HG02852 (cell line): ENCODE data around the gene LPIN1.
"Not testable (repeated sequence)": the region's sequence is repeated elsewhere in the genome, so short reads cannot be mapped to it uniquely, and the experiment has no call there.

ENCODE experiments used
- ATAC-seq: cut with Tn5 transposase; IDR thresholded peaks from one replicate; pipeline ENCODE4 v1.9.1; 2021; ENCODE audit warnings: mild to moderate bottlenecking, moderate library complexity; ENCODE audit not compliant: unreplicated experiment

LPIN1 gene

DNA sequence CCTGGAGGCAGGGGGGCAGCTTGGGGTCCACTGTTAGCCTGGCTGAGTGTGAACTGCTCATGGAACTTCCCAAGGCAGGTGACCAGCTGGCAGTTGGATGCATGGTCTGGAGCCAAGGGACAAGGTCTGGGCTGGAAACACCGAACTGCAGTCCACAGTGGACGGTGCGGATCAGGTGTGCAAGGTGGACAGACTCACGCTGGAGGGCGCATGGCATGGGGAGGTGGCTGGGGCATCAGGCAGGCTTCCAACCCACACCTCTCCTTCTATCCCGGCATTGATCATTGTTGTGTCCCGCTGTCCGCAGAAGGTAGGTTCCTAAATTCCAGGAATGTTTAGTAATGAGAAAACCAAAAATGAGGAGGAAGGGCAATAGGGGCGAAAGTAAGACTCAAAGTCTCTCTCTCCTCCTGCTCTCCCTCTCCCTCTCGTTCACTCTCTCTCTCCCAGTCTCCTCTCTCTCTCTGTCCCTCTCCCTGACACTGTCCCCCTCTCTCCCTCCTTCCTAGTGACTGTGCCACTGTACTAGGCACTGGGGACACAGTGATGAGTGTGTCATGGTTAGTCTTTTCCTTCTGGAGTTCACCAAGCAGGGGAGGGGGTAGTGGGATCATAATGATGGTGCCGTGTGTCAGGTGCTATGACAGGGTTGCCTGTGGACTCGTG lies 30.3 kb upstream of the LPIN1 start:
- ATAC-seq = no peak

DNA sequence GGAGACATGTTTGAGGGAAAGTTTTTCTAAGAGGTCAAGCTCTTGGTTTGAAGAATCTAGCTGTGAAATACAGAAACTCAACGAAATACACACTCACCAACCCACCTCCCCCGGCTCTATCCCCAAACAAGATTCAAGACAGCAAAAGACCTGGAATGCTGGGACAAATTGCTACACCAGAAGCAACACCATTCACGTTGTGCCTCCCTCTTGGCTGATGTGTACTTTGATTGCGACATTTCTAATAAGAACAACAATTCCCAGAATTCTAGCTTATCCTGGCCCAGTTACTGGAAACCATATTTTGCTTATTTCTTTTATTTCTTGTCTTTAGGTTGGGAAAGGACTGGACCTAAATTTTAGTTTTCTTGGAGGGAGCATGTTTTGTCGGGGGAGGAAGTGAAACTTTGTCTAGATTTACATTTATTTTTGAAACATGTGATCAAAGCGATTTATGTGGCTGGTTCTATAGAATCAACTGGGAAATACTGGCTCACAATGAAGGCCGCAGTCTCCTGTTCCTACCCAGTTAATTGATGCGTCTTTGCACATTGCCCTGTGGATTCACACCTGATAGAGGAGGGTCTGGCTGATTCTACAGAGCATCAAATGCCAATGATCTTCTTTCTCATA lies 29.6 kb upstream of the LPIN1 start:
- no peak for ATAC-seq

- no peak for ATAC-seq
Observed at GRCh38 chr2:11717623-11718022, 28.8 kb upstream of the LPIN1 start.

- no peak for ATAC-seq
Observed at GRCh38 chr2:11718606-11719005, 27.8 kb upstream of the LPIN1 start.

- no peak for ATAC-seq
Observed at GRCh38 chr2:11719230-11719977, 27.0 kb upstream of the LPIN1 start.

DNA sequence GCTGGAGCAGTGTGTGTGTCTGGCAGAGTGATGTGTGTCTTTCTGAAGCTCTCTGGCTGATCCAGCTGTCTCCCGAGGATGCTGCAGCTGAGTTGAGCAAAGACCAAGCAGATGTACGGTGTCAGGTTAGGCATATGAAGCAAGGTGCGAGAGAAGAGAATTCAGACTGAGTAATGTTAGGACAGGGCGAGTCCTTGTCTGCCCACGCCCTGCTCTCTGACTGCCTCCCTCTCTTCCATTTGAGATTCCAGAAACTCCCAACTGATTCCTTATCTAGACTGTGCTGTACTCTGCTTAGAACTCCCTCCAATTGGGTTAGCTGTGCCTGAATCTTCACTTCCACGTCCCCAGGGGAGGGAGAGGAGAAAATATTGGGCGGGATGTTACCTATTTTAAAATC lies 25.7 kb upstream of the LPIN1 start:
- no peak for ATAC-seq

DNA sequence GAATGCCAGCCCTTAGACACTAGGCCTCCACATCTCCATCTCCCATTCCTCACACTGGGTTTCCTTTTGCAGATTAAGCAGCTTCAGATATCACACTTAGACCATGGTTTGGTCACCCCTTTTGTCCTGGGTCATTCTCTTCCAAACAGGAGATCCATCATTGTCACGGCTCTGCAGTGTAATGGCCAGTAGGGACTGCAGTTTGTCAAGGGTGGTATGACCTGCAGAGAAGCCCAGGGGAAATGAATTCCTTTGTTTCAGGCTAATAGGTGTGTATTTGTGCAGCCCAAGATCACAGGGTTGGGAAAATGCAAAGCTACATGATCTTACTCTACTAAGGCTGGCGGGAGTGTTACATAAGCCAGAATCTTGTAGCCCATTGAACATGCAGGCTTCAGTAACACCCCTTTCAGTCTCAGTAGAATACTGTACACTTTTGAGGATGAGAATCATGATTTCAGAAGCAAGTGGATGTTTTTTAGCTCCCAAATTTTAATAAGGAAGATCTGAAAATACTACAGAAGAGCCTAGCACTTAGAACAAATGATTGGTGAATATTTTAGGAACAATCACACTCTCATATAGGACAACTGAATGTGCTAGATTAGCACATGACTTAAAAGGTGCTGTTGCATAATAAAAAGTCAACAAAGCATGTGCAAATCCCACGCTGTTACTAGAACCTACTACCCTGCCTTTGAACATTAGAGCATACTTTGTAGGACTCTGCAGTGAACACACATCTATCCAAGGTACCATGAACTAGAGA lies 24.0 kb upstream of the LPIN1 start:
- no peak for ATAC-seq

DNA sequence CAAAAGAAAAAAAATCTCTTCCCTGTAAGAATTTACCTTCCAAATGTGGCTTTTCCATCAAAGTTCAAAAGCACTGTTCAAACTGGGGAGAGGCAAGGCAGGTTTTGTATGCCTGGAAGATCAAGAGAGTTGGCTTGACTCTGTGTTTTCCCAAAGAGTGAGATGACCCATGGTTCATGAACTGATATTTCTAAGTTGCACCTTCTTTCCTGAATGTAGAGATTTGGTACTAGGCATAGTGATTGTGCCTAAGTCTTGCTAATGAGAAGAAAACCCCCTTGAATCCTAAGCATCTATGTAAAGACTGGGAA lies 23.4 kb upstream of the LPIN1 start:
- no peak for ATAC-seq

GRCh38 chr2:11724151-11724550 lies 22.3 kb upstream of the LPIN1 start:
- ATAC-seq = no peak

DNA sequence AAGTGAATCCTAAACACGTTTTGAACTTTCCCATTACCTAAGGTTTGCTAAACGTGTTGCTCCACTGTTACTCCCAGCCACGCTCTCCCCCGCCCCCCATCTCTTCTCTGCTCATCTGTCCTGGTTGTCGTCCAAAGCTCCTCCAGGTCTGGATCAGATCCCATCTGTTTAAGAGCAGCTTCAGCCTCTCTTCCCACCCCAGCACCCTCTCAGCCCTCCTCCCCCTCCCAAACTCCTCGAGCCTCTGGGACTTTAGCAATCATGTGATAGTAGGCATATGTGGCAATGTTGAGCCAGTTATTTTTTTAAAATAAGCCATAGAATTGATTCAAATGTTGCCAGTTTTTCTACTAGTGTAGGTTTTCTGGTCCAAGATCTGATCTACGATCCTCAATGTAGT lies 20.0 kb upstream of the LPIN1 start:
- no peak for ATAC-seq

- ATAC-seq = no peak
Observed at GRCh38 chr2:11729362-11730212, 16.8 kb upstream of the LPIN1 start.

- not testable (repeated sequence) for ATAC-seq
Observed at GRCh38 chr2:11731214-11731984, 15.0 kb upstream of the LPIN1 start.

DNA sequence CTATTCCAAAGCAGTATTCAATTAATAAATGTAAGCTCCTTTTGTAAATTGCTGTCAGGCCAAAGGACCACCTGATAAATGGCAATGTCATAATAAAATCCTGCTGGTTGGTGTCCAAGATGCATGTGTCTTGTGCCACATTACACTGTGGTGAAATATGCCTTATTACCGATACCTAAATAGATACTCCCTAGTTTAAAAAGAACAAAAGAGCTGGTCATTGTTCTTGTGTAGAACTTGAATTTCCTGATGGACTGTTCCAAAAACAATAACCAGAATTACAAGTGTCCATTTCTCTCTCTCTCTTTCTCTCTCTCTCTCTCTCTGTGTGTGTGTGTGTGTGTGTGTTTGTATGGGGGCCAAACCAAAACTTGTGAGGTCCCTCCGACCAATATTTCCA lies 13.8 kb upstream of the LPIN1 start:
- no peak for ATAC-seq

- not testable (repeated sequence) for ATAC-seq
Observed at GRCh38 chr2:11737852-11738251, 8.6 kb upstream of the LPIN1 start.

DNA sequence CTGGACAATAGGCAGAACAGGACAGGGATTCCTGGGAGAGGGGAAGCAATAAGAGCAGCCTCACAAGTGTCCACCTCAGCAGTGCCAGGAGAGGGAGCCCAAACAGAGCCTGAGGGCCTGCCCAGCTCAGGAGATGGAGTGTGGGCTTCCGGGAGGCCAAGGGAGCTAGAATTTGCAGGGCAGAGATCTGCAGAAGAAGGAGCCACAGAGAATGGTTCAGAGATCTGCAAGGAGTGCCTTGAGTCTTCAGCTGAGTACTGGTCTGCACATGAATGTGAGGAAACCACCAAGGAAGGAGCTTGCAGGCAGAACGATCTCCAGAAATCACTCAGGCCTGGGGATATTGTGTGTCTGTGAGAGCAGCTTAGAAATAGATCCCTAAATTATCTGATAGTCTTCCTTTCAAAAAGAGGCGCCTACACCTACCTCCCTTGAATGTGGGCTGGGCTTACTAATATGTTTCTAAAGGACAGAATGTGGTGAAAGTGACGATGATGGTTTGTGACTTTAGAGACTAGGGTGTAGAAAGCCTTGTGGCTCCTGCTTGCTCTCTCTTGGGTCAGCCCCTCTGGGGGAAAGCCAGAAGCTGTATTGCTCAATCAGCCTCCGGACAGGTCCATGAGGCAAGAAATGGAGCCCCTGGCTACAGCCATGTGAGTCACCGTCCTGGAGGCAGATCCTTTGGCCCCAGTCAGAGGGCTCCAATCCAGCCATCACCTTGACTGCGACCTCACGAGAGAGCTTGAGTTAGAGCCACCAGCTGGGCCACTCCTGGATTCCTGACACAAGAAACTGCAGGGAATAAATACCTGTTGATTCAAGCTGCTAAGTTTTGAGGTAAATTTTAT lies 7.6 kb upstream of the LPIN1 start:
- peak; percentile 69 for ATAC-seq

DNA sequence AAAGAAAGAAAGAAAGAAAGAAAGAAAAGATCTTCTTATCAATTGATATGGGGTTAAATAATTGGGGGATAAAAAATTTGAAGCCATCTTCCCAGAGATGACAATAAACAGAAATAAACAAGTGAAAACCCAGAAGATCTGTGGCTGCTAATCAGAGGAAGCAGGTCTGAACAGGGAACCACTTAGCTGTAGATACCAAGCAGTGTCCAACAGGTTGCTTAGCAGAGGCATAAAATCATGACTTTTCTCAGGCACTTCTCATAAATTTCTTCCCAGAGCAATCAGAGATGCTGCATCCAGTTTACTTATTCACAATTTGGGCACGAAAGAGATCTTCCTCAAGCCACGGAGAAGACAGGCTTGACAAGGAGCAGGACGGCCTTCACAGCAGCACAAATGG lies 5.7 kb upstream of the LPIN1 start:
- no peak for ATAC-seq

DNA sequence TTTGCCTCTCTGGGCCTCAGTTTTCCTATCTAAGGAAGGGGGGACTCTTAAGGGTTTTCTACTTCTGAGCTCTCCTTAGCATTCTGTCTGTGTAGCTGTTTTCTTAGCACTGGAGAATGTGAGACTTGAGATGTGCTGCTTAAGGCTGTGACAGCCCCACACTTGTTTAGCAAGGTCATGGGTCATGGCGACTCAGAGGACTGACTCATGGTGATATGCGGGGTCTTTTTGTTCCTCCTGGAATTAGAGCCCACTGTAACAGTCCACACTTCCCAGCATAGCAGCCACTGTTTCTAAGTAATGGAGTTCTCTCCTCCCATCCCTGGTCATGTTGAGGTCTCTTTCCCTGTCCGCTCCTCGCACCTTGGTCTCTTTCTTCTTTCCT lies 4.1 kb upstream of the LPIN1 start:
- no peak for ATAC-seq

DNA sequence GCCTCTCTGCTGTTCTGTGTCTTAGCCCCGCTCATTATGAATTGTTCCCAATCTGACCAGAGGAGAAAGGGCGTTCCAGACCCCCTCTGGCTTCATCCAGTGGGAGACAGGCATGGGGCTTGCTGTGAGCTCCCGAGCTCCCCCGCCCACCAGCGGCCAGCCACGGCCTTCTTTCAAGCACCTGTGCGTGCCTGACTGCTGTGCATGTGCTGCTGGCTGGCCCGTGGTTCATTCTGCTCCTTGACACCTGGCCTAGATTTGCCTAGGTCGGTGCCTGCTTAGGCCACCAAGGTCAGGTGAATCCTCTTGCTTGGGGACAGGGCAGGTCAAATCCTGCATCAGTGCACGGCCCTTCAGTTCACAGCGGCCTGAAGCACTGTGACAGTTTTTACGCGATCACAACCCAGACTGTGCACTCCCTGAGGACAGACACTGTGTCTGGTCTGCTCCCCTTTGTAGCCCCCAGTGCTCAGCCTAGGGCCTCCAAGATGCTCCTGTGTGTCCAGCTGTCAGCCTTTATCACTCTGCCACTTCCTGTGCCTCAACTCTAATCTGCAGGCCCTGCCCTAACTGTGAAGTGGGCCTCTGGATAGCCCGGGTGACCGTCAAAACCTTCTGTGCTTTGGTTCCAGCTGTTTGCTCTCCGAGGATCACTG lies 3.6 kb upstream of the LPIN1 start:
- no peak for ATAC-seq

GRCh38 chr2:11743366-11743765 lies 3.1 kb upstream of the LPIN1 start:
- no peak for ATAC-seq
